ENCODE data around the gene DCAF8L1.
"Not testable (repeated sequence)": the region's sequence is repeated elsewhere in the genome, so short reads cannot be mapped to it uniquely, and the experiment has no call there.

DNA sequence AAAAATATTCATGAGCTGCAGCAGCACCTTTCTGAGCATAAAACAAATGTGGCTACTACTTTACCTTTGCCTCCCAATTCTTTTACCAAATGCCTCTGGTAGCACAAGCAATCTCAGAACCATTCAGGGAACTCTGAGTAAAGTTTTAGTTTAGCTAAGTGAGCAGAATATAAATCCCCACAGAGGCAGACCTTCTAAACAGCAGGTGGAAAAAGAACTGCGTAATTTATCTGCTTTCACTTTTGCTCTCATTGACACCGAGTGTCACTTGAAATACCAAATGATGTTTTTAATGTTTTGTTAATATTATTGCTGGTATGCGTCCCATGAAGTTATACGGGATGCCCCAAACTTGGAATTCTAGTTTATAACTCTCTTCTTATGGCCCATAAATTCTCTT lies 4.3 kb downstream of the DCAF8L1 start:
- TF ChIP-seq, protein P1, sequence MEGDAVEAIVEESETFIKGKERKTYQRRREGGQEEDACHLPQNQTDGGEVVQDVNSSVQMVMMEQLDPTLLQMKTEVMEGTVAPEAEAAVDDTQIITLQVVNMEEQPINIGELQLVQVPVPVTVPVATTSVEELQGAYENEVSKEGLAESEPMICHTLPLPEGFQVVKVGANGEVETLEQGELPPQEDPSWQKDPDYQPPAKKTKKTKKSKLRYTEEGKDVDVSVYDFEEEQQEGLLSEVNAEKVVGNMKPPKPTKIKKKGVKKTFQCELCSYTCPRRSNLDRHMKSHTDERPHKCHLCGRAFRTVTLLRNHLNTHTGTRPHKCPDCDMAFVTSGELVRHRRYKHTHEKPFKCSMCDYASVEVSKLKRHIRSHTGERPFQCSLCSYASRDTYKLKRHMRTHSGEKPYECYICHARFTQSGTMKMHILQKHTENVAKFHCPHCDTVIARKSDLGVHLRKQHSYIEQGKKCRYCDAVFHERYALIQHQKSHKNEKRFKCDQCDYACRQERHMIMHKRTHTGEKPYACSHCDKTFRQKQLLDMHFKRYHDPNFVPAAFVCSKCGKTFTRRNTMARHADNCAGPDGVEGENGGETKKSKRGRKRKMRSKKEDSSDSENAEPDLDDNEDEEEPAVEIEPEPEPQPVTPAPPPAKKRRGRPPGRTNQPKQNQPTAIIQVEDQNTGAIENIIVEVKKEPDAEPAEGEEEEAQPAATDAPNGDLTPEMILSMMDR (IDR thresholded peaks at IDR 0.05), result not testable (repeated sequence)
- not testable (repeated sequence) for TF ChIP-seq POLR2A (IDR thresholded peaks at IDR 0.05)
